Germinal center (tissue), 1 donor: ENCODE measurements around the gene SGMS2.
"Not testable (repeated sequence)": the region's sequence is repeated elsewhere in the genome, so short reads cannot be mapped to it uniquely, and the experiment has no call there.

Experiments used
- DNase-seq: peaks from one replicate; pipeline ENCODE4 v3.0.0; 2012; ENCODE audit warnings: mixed read lengths, low spot score

Gene SGMS2

GRCh38 chr4:107908377-107908776, 83.6 kb downstream of the SGMS2 start:
- DNase-seq = no peak

GRCh38 chr4:107913283-107913899, 88.7 kb downstream of the SGMS2 start:
- peak; percentile 17 for DNase-seq

GRCh38 chr4:107915220-107915619, 90.5 kb downstream of the SGMS2 start:
- DNase-seq = no peak

GRCh38 chr4:107916623-107917022, 91.9 kb downstream of the SGMS2 start:
- no peak for DNase-seq

GRCh38 chr4:107917500-107917899, 92.8 kb downstream of the SGMS2 start:
- no peak for DNase-seq

- DNase-seq = no peak
Observed at GRCh38 chr4:107922486-107923473, 98.0 kb downstream of the SGMS2 start.

GRCh38 chr4:107925713-107926112, 101.0 kb downstream of the SGMS2 start:
- not testable (repeated sequence) for DNase-seq

- not testable (repeated sequence) for DNase-seq
Observed at GRCh38 chr4:107926875-107927274, 102.1 kb downstream of the SGMS2 start.

- DNase-seq = peak; percentile 91
Observed at GRCh38 chr4:107930821-107931774, 106.4 kb downstream of the SGMS2 start, which contains the start of gene CYP2U1. TSS of gene CYP2U1 (plus strand) at chr4:107931549. CDS start at chr4:107931644, 95 bp downstream.

GRCh38 chr4:107931775-107932321, 107.1 kb downstream of the SGMS2 start:
- DNase-seq = peak; percentile 46

GRCh38 chr4:107935246-107935645, 110.5 kb downstream of the SGMS2 start:
- DNase-seq = no peak

GRCh38 chr4:107937040-107937439, 112.3 kb downstream of the SGMS2 start:
- peak; percentile 22 for DNase-seq

- DNase-seq = no peak
Observed at GRCh38 chr4:107939307-107939706, 114.6 kb downstream of the SGMS2 start.

- no peak for DNase-seq
Observed at GRCh38 chr4:107945809-107946208, 121.1 kb downstream of the SGMS2 start.

GRCh38 chr4:107950746-107951540, 126.2 kb downstream of the SGMS2 start:
- DNase-seq = no peak

GRCh38 chr4:107951551-107951950, 126.8 kb downstream of the SGMS2 start:
- DNase-seq = no peak

GRCh38 chr4:107956011-107956410, 131.3 kb downstream of the SGMS2 start:
- DNase-seq = no peak
